GM13976 (cell line): ENCODE data around the gene ARTN.

Experiments
- DNase-seq: peaks from one replicate; pipeline ENCODE4 v3.0.0; 2012; ENCODE audit warnings: low spot score
- in situ Hi-C: fragments of 300-500 bp; cut with MboI; formaldehyde crosslinking; loops from one replicate; pipeline ENCODE4 v1.12.0; 2022; ENCODE audit warnings: low sequenced_read_pairs, mixed read lengths, inconsistent platforms; ENCODE audit not compliant: unreplicated experiment
- TF ChIP-seq, protein P1 (sequence below): IDR thresholded peaks from 2 replicates; pipeline ENCODE4 v1.5.1; 2012; ENCODE audit warnings: borderline replicate concordance, mild to moderate bottlenecking; ENCODE audit not compliant: insufficient read depth; ENCODE audit errors: extremely low read depth, missing control alignments, control extremely low read depth

ARTN gene

DNA sequence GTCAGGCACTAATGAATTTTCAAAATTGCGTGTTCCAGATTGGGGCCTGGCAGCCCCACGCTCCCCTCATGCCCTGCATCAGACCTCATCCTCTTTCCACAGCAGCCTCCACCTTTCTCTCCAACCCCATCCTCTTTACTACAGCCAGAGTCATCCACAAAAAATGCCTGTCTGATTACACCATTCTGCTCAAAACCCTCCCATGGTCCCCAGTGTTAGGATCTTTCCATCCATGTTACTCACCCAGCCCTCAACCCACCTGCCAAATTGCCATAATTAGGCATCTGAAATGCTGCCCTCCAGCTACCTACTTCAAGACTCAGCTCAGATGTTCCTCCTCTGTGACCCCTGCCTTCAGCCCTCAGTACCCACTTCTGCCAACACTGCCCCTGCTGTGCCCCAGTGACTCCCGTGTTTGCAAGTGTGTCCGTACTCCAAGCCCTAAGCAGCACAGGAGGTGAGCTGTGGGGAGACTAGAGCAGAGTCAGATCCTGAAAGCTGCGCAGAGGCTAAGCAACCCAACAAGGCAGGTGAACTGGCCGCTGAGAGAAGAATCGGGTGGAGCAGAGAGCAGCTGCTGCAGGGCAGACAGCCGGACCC lies 715 bp upstream of the ARTN start:
- peak; percentile 44 for DNase-seq
- TF ChIP-seq, protein P1, sequence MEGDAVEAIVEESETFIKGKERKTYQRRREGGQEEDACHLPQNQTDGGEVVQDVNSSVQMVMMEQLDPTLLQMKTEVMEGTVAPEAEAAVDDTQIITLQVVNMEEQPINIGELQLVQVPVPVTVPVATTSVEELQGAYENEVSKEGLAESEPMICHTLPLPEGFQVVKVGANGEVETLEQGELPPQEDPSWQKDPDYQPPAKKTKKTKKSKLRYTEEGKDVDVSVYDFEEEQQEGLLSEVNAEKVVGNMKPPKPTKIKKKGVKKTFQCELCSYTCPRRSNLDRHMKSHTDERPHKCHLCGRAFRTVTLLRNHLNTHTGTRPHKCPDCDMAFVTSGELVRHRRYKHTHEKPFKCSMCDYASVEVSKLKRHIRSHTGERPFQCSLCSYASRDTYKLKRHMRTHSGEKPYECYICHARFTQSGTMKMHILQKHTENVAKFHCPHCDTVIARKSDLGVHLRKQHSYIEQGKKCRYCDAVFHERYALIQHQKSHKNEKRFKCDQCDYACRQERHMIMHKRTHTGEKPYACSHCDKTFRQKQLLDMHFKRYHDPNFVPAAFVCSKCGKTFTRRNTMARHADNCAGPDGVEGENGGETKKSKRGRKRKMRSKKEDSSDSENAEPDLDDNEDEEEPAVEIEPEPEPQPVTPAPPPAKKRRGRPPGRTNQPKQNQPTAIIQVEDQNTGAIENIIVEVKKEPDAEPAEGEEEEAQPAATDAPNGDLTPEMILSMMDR: no peak
- in situ Hi-C loops: loop anchor here (10.0 to 25.0 kb wide), 3 partner anchors 168 to 696 kb away; partner anchors contain the start of gene PTPRF

DNA sequence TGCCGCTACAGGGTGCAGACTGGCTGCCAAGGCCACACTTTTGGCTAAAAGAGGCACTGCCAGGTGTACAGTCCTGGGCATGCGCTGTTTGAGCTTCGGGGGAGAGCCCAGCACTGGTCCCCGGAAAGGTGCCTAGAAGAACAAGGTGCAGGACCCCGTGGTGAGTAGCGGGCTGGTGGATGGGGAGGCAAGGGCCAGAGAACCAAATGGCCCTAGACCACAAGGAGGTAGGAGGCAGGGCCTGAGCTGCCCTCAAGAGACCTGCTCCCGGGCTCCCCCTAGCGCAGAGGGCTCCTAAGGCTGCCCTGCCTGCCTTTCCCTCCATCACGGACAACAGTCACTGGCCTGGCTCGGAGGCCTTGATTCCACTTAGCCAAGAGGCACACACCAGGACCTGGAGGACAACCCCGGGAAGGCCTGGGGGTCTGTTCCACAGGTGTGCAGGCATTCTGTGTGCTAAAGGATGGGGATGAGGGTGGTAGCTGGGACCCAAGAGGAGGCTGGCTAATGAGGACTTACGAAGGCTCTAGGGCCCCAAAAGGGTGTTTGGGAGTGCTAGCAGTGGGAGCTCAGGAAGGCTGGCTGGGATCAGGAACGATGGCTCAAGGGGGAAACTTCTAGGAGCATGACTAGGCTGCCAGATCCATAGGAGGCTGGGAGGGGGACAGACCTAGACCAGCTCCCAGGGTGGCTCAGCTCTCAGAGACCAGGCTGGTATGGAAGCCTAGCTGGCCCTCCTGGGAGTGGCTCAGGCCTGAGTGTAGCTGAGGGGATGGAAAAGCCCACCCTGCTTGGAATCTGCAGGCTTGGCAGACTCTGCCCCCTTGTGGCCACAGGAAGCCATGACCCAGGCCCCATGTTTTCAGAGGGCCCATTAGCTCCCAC lies 742 bp downstream of the ARTN start:
- TF ChIP-seq, protein P1: peak; percentile 80
- peak; percentile 90 for DNase-seq
- in situ Hi-C loops: loop anchor here (10.0 to 25.0 kb wide), 3 partner anchors 170 to 697 kb away; partner anchors contain the start of gene PTPRF

DNA sequence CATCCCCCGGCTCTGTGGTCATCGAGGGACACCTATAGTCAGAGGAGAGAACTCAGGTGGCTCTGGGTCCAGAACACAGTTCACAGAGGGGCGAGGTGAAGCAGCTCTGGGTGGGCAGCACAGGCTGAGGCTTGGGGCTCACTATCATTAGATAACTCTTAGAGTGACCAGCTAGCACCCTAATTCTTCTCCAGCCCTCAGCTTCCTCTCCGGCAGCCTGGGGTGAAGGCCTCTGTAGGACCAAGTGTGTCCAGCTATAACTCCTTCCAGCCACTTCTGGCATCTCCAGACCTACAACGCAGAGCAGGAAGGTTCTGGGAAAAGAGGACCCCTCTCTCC lies 1.4 kb downstream of the ARTN start:
- in situ Hi-C loops: loop anchor here (10.0 to 25.0 kb wide), 3 partner anchors 170 to 698 kb away; partner anchors contain the start of gene PTPRF

DNA sequence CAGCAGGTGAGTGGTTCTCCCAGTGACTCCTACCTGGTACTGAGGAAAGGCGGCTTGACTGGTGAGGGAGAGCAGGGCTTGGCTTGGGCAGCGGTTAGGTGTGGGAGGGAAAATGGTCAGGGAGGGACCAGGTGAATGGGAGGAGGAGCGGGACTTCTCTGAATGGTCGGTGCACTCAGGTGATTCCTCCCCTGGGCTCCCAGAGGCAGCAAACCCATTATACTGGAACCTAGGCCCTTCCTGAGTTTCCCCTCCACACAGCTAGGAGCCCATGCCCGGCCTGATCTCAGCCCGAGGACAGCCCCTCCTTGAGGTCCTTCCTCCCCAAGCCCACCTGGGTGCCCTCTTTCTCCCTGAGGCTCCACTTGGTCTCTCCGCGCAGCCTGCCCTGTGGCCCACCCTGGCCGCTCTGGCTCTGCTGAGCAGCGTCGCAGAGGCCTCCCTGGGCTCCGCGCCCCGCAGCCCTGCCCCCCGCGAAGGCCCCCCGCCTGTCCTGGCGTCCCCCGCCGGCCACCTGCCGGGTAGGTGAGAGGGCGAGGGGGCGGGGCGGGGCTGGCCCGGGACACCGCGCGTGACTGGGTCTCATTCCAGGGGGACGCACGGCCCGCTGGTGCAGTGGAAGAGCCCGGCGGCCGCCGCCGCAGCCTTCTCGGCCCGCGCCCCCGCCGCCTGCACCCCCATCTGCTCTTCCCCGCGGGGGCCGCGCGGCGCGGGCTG lies 2.3 kb downstream of the ARTN start:
- peak; percentile 32 for DNase-seq
- in situ Hi-C loops: loop anchor here (10.0 to 25.0 kb wide), 3 partner anchors 171 to 699 kb away; partner anchors contain the start of gene PTPRF
- TF ChIP-seq, protein P1: no peak

More for the DNA sequence above, 1.4 kb downstream of the ARTN start:
- TF ChIP-seq, protein P1: no peak
- peak; percentile 31 for DNase-seq

DNA sequence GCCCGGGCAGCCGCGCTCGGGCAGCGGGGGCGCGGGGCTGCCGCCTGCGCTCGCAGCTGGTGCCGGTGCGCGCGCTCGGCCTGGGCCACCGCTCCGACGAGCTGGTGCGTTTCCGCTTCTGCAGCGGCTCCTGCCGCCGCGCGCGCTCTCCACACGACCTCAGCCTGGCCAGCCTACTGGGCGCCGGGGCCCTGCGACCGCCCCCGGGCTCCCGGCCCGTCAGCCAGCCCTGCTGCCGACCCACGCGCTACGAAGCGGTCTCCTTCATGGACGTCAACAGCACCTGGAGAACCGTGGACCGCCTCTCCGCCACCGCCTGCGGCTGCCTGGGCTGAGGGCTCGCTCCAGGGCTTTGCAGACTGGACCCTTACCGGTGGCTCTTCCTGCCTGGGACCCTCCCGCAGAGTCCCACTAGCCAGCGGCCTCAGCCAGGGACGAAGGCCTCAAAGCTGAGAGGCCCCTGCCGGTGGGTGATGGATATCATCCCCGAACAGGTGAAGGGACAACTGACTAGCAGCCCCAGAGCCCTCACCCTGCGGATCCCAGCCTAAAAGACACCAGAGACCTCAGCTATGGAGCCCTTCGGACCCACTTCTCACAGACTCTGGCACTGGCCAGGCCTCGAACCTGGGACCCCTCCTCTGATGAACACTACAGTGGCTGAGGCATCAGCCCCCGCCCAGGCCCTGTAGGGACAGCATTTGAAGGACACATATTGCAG lies 3.0 kb downstream of the ARTN start:
- TF ChIP-seq, protein P1: no peak
- DNase-seq: peak; percentile 72
- in situ Hi-C loops: loop anchor here (10.0 to 25.0 kb wide), 3 partner anchors 172 to 699 kb away; partner anchors contain the start of gene PTPRF

DNA sequence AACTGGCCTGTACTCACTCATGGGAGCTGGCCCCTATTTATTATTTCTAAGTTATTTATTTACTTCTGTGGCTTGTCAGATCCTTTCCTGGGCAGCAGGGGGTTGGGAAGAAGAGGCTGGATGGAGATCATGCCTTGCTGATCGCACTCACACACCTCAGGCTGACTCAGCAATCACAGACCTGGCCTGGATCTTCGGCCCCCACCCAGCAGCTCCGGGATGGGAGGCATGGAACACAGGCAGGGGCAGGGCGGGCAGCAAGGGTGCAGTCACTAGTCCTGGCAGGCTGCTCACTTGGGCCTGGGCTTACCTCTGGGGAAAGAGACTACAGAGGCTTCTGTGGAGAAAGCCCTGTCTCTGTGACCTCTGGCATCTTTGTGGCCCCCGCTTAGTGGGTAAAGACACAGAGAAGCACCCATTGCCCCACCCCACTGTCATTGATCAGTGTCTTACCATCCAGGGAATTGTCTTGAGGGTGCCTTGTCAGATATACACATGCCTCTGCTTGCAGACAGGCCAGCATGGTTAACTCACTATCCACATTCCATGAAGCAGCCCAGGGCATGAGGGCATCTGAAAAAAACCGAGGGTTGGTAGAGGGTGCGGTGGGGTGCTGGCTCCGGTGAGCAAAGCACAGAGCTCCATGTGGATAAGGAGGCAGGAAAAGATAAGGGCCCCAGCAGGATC lies 3.7 kb downstream of the ARTN start:
- in situ Hi-C loops: loop anchor here (10.0 to 25.0 kb wide), 3 partner anchors 173 to 700 kb away; partner anchors contain the start of gene PTPRF
- TF ChIP-seq, protein P1: no peak
- DNase-seq: no peak
